Neural cell (in vitro differentiated cells): ENCODE results near the gene PRTG. TPM values are rescaled to one million over a fixed set of nuclear protein-coding genes. Genes with fewer than 3 reads are reported as not detected.

Experiments
- H2AFZ ChIP-seq: fragments of 200-600, 300-800 bp; sonication (generic), shearing (Covaris generic); 2 replicates; pipeline ENCODE4 v1.6.0; 2014; ENCODE audit warnings: low read depth, mild to moderate bottlenecking, antibody characterized with exemption, low read length, moderate library complexity
- H3F3A ChIP-seq: fragments of 200-600 bp; shearing (Covaris generic); 2 replicates; pipeline ENCODE4 v1.6.1; 2016; ENCODE audit warnings: mild to moderate bottlenecking, moderate library complexity, mixed read lengths, antibody characterized with exemption, low read length; ENCODE audit not compliant: insufficient read depth, poor library complexity, severe bottlenecking
- H3K27ac ChIP-seq: fragments of 200-600, 300-800 bp; sonication (generic), shearing (Covaris generic); 2 replicates; pipeline ENCODE4 v1.5.1; 2014; ENCODE audit warnings: mild to moderate bottlenecking, low read length, moderate library complexity
- H3K27me3 ChIP-seq: fragments of 300-800, 200-600 bp; sonication (generic), shearing (Covaris generic); 2 replicates; pipeline ENCODE4 v1.6.0; 2014; ENCODE audit warnings: mild to moderate bottlenecking, low read depth, low read length, moderate library complexity; ENCODE audit not compliant: insufficient read depth
- H3K36me3 ChIP-seq: fragments of 300-800, 200-600 bp; sonication (generic), shearing (Covaris generic); 2 replicates; pipeline ENCODE4 v1.5.1; 2014; ENCODE audit warnings: mild to moderate bottlenecking, antibody characterized with exemption, low read length, moderate library complexity; ENCODE audit not compliant: insufficient read depth
- H3K4me2 ChIP-seq: fragments of 300-800, 200-600 bp; sonication (generic), shearing (Covaris generic); 2 replicates; pipeline ENCODE4 v1.6.0; 2014; ENCODE audit warnings: mild to moderate bottlenecking, low read length
- H3K4me3 ChIP-seq: fragments of 300-800, 200-600 bp; sonication (generic), shearing (Covaris generic); 2 replicates; pipeline ENCODE4 v1.5.1; 2014; ENCODE audit warnings: mild to moderate bottlenecking, low read length, moderate library complexity
- H3K79me2 ChIP-seq: fragments of 200-600 bp; shearing (Covaris generic); replicated peaks from 2 replicates; pipeline ENCODE4 v1.6.0; 2014; ENCODE audit warnings: mild to moderate bottlenecking, low read length, moderate library complexity; ENCODE audit not compliant: insufficient read depth
- H3K9ac ChIP-seq: fragments of 300-800, 200-600 bp; sonication (generic), shearing (Covaris generic); 2 replicates; pipeline ENCODE4 v1.6.1; 2016; ENCODE audit warnings: mild to moderate bottlenecking, low read length, mixed read lengths
- H3K9me2 ChIP-seq: fragments of 200-600 bp; shearing (Covaris generic); 2 replicates; pipeline ENCODE4 v1.6.1; 2016; ENCODE audit warnings: mild to moderate bottlenecking, low read length, mixed read lengths; ENCODE audit not compliant: insufficient read depth
- H3K9me3 ChIP-seq: fragments of 200-600, 300-800 bp; sonication (generic), shearing (Covaris generic); 2 replicates; pipeline ENCODE4 v1.6.1; 2016; ENCODE audit warnings: mild to moderate bottlenecking, mixed run types, low read length, moderate library complexity, mixed read lengths
- H4K20me1 ChIP-seq: fragments of 200-600 bp; shearing (Covaris generic); 2 replicates; pipeline ENCODE4 v1.6.1; 2016; ENCODE audit warnings: mild to moderate bottlenecking, mixed run types; ENCODE audit not compliant: insufficient read depth
- CTCF ChIP-seq: fragments of 450-650 bp; IDR thresholded peaks from 2 replicates; pipeline ENCODE4 v1.5.1; 2014; ENCODE audit warnings: antibody characterized with exemption, mild to moderate bottlenecking, moderate library complexity; ENCODE audit not compliant: poor library complexity, severe bottlenecking
- EP300 ChIP-seq: fragments of 450-650 bp; conservative IDR thresholded peaks from 2 replicates; pipeline ENCODE4 v1.6.1; 2014; ENCODE audit warnings: antibody characterized with exemption, mild to moderate bottlenecking, moderate library complexity; ENCODE audit not compliant: poor library complexity, severe bottlenecking
- EZH2 ChIP-seq: fragments of 200-600, 300-800 bp; shearing (Covaris generic), sonication (generic); IDR thresholded peaks from 2 replicates; pipeline ENCODE4 v1.6.1; 2014; ENCODE audit warnings: antibody characterized with exemption, low read length, borderline replicate concordance, mild to moderate bottlenecking; ENCODE audit not compliant: insufficient read depth, poor library complexity, severe bottlenecking
- MXI1 ChIP-seq: fragments of 450-650 bp; conservative IDR thresholded peaks from 2 replicates; pipeline ENCODE4 v1.6.1; 2014; ENCODE audit warnings: antibody characterized with exemption, mild to moderate bottlenecking; ENCODE audit not compliant: poor library complexity, severe bottlenecking
- POLR2AphosphoS5 ChIP-seq: IDR thresholded peaks from 2 replicates; pipeline ENCODE4 v1.6.1; 2012
- RAD21 ChIP-seq: fragments of 450-650 bp; conservative IDR thresholded peaks from 2 replicates; pipeline ENCODE4 v1.6.1; 2014; ENCODE audit warnings: antibody characterized with exemption, mild to moderate bottlenecking, moderate library complexity
- REST ChIP-seq: IDR thresholded peaks from 2 replicates; pipeline ENCODE4 v1.6.1; 2012; ENCODE audit warnings: borderline replicate concordance
- SMC3 ChIP-seq: fragments of 450-650 bp; conservative IDR thresholded peaks from 2 replicates; pipeline ENCODE4 v1.6.1; 2014; ENCODE audit warnings: antibody characterized with exemption, mild to moderate bottlenecking, moderate library complexity; ENCODE audit not compliant: poor library complexity
- TAF1 ChIP-seq: IDR thresholded peaks from 2 replicates; pipeline ENCODE4 v1.6.1; 2012; ENCODE audit warnings: low read depth
- polyA plus RNA-seq: library from polyadenylated mRNA; depleted of rRNA; stranded (reverse); fragments of >200 nt; gene quantifications from 2 replicates; pipeline ENCODE4 v1.2.3, GENCODE V29; 2014

Gene PRTG
- polyA plus RNA-seq, 1 donor from 2014 or later, result 3.8 TPM

- Histone ChIP-seq H3K9me2 (no peaks in the 10 kb centered on the region), H3K36me3 (no peaks in the 10 kb centered on the region), H3F3A (no peaks in the 10 kb centered on the region), H3K9ac (peak overlapping the region; percentile 67), H3K9me3 (no peaks in the 10 kb centered on the region), H4K20me1 (no peaks in the 10 kb centered on the region), H3K27ac (peak overlapping the region; percentile 2), H3K4me3 (peak overlapping the region; percentile 91), H2AFZ (peak overlapping the region; percentile 65), H3K4me2 (peak overlapping the region; percentile 75), H3K79me2 (peaks cover 21% of the 10 kb centered on the region), H3K27me3 (peaks cover 20% of the 10 kb centered on the region)
- TF ChIP-seq SMC3, result no peak
- no peak for TF ChIP-seq EP300
- no peak for TF ChIP-seq REST
- no peak for TF ChIP-seq POLR2AphosphoS5
- no peak for TF ChIP-seq RAD21
- TF ChIP-seq TAF1, result no peak
- no peak for TF ChIP-seq EZH2
- TF ChIP-seq MXI1, result no peak
- TF ChIP-seq CTCF, result no peak
Observed at GRCh38 chr15:55743729-55744655, 1.0 kb upstream of the PRTG start.

- Histone ChIP-seq H3K27me3 (peaks cover 20% of the 10 kb centered on the region), H3K36me3 (no peaks in the 10 kb centered on the region), H3K9me3 (no peaks in the 10 kb centered on the region), H3K4me3 (peak overlapping the region; percentile 91), H3K9me2 (no peaks in the 10 kb centered on the region), H3K9ac (peak overlapping the region; percentile 67), H3K79me2 (peaks cover 21% of the 10 kb centered on the region), H4K20me1 (no peaks in the 10 kb centered on the region), H3K27ac (peak overlapping the region; percentile 31), H3F3A (no peaks in the 10 kb centered on the region), H2AFZ (peak overlapping the region; percentile 18), H3K4me2 (no peak overlapping the region)
- TF ChIP-seq SMC3, result peak; percentile 34
- peak; percentile 95 for TF ChIP-seq MXI1
- TF ChIP-seq REST, result peak; percentile 24
- TF ChIP-seq POLR2AphosphoS5, result no peak
- no peak for TF ChIP-seq CTCF
- no peak for TF ChIP-seq EZH2
Observed at GRCh38 chr15:55742498-55742926, 440 bp downstream of the PRTG start.
